Measurements from ENCODE around the gene POC1B.
A peak's percentile ranks its signal among the peaks of the same experiment; 100 is the strongest.

POC1B gene

DNA sequence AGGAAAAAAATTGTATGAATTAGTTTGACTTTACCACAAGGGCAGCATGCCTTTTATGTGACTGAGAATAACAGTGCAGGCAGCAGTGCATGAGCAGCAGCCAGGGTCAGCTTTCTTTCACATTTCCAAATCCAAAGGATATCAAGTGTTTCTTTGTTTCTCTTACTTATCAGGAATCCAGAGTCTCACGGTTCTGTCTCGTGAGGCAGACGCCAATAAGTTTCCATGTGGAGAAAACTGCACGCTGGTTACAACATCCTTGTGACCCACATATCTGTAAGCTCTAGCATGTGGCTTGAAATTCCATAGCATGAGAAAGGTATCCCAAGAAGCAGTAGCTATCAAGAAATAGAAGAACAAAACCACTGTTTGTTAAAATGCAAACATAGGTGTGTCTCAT lies 28.8 kb downstream of the POC1B start:
- Mint-ChIP-seq H3K27ac (no peak overlapping the region), H3K4me3 (no peak overlapping the region), H3K9me3 (no peaks in the 10 kb centered on the region), H3K27me3 (no peaks in the 10 kb centered on the region), H3K4me1 (peaks cover 25 to 40% of the 10 kb centered on the region in 2 donors), H3K36me3 (peaks cover 8 to 36% of the 10 kb centered on the region in 2 donors)
- no peak for DNase-seq
- no peak for ATAC-seq (replicated peaks)

DNA sequence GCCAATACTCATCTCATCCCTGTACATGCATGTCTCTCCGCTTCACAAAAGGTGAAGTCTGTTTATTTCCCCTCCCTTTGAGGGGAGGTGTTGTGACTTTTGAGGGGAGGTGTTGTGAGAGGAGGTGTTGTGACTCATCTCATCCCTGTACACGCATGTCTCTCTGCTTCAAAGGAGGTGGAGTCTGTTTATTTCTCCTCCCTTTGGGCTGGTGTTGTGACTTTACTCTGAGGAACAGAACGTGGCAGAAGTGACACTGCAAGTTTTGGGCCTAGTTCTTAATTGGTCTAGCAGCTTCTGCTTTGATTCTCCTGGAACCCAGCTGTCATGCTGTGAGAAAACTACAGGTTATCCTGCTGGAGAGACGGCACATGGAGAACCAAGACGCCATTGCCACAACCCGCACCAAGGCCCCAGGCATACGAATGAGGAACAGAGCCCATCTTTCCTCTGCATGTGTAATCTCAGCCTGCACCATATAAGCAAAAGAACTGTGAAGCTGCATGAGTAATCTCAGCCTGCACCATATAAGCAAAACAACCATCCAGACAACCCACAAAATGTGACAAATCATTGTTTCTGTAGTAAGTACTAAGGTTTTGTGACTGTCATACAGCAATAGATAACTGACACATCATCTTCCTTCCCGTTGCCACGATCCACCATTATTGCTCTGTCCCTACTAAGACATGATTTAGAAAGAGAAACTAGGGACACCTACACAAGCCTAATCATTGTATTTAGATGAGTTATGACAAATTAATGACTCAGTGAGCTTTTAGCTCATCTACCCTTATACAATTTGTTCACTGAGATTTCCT lies 31.2 kb downstream of the POC1B start:
- ATAC-seq (replicated peaks) = peak; percentile 73 to 77
- peaks cover 11 to 43% of the 10 kb centered on the region in 2 donors for H3K36me3 Mint-ChIP-seq
- H3K9me3 Mint-ChIP-seq = no peaks in the 10 kb centered on the region
- peak overlapping the region; percentile 52 to 58 for H3K4me3 Mint-ChIP-seq
- peak; percentile 11 for DNase-seq
- H3K4me1 Mint-ChIP-seq = peaks cover 25 to 40% of the 10 kb centered on the region in 2 donors
- peak overlapping the region; percentile 82 for H3K27ac Mint-ChIP-seq
- H3K27me3 Mint-ChIP-seq = no peaks in the 10 kb centered on the region

DNA sequence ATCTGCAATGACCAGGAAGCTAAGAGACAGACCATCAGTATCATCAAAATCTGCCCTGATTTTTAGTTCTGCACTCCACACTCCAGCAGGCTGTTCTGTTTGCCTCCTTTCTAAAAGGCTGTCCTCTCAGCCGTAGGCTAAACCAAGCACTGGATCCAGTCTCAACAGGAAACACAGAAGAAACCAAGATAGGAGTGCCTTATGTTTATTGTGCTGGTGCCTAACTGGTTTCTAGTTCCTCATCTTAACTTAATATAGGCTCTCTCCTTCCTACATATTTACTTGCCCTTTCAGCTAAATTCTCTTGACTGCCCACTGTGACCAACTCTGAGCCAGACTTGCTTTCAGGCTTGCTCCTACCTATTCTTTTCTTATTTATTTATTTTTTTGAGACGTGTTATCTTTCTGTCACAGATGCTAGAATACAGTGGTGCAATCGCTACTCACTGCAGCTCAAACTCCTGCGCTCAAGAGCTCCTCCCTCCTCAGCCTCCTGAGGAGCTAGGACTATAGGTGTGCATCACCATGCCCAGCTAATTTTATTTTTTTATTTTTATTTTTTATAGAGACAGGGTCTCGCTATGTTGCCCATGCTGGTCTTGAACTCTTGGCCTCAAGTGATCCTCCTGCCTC lies 32.1 kb downstream of the POC1B start:
- DNase-seq = no peak
- no peaks in the 10 kb centered on the region for H3K27me3 Mint-ChIP-seq
- peak; percentile 65 to 76 for ATAC-seq (replicated peaks)
- H3K4me1 Mint-ChIP-seq = peaks cover 25 to 40% of the 10 kb centered on the region in 2 donors
- H3K27ac Mint-ChIP-seq = no peak overlapping the region
- no peaks in the 10 kb centered on the region for H3K9me3 Mint-ChIP-seq
- H3K4me3 Mint-ChIP-seq = peak overlapping the region in 1 of 2 donors; percentile 53
- peaks cover 11 to 38% of the 10 kb centered on the region in 2 donors for H3K36me3 Mint-ChIP-seq

DNA sequence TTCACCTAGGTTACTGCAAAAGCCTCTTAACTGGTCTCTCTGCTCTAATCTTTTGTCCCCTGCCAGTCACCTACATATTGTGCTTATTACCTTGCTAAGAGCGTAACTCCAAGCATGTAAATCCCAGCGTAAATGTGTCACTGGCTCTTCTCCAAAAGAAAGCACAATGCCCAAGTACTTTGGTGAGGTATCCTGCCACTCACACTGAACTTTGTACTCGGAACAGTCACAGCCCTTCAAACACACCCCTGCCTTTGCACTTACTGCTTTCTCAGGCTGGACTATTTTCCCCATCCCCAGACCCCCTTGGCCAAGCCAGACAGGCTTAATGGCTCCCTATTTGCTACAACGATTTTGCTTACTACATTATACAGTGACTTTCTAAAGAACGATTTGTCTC lies 33.0 kb downstream of the POC1B start:
- H3K36me3 Mint-ChIP-seq = peaks cover 11 to 38% of the 10 kb centered on the region in 2 donors
- H3K4me3 Mint-ChIP-seq = no peak overlapping the region
- no peak for DNase-seq
- peaks cover 25 to 40% of the 10 kb centered on the region in 2 donors for H3K4me1 Mint-ChIP-seq
- H3K27me3 Mint-ChIP-seq = no peaks in the 10 kb centered on the region
- no peak for ATAC-seq (replicated peaks)
- H3K9me3 Mint-ChIP-seq = no peaks in the 10 kb centered on the region
- H3K27ac Mint-ChIP-seq = no peak overlapping the region

DNA sequence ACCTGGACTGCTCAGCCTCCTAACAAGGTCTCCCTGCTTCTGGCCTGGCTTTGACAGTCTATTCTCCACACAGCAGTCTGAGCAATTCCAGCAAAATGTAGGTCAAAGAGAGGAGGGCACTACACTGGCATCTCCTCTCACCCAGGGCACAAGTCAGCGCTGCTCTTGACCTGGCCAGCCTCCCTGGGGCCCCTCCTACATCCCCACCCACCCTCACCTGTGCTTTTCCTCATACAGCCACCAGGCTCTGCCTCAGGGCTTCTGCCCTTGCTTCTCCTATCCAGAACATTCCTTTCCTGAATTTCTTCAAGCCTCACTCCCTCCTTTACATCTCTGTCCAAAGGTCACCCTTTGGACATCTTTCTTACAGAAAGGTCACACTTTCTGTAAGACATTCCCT lies 34.9 kb downstream of the POC1B start:
- Mint-ChIP-seq H3K36me3 (peaks cover 15 to 48% of the 10 kb centered on the region in 2 donors), H3K27me3 (no peaks in the 10 kb centered on the region), H3K4me1 (peaks cover 26 to 41% of the 10 kb centered on the region in 2 donors), H3K9me3 (no peaks in the 10 kb centered on the region), H3K4me3 (no peak overlapping the region), H3K27ac (no peak overlapping the region)
- DNase-seq (no peak), ATAC-seq (replicated peaks) (no peak)

DNA sequence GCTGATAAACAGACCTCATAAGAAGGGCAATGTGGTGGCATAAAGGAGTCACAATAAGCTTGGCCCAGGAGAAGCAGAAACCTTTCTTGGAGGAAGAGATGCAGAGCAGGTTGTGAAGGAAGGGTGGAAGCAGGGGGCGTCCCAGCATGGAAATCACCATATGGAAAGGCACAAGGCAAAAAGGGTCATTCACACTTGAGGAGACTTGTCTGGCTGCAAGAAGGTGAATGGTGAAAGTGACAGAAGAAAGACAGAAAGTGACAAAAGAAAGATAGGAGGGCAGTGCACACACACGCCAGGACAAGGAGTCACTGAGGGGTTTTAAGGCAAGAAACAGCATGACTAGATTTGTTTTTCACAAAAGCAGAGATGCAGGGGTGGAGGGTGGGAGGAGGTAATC lies 39.6 kb downstream of the POC1B start:
- no peak overlapping the region for H3K27ac Mint-ChIP-seq
- peaks cover 3 to 10% of the 10 kb centered on the region in 2 donors for H3K4me1 Mint-ChIP-seq
- ATAC-seq (replicated peaks) (no peak), DNase-seq (no peak)
- no peak overlapping the region for H3K4me3 Mint-ChIP-seq
- H3K9me3 Mint-ChIP-seq = no peaks in the 10 kb centered on the region
- peaks cover 19 to 38% of the 10 kb centered on the region in 2 donors for H3K36me3 Mint-ChIP-seq
- no peaks in the 10 kb centered on the region for H3K27me3 Mint-ChIP-seq

DNA sequence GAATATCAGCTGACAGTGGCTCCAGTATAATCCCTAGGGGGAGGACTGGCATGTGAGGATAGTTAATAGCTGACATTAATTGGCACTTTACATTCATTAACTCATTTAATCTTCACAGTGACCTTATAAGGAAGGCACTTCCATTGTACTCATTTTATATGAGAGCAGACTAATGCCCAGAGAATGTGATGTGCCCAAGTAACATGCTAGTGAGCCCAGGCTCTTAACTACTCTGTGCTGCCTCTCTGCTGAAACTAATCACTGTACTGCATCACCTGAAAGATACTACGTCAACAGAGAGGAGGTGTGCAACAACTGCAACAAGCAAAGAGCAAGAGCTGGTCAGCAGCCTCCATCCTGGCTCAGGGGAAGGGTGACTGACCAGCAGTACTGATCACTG lies 41.4 kb downstream of the POC1B start:
- ATAC-seq (replicated peaks) (no peak), DNase-seq (no peak)
- Mint-ChIP-seq H3K27me3 (no peaks in the 10 kb centered on the region), H3K9me3 (no peaks in the 10 kb centered on the region), H3K36me3 (peaks cover 17 to 31% of the 10 kb centered on the region in 2 donors), H3K27ac (peak overlapping the region; percentile 47), H3K4me1 (peaks cover 3 to 10% of the 10 kb centered on the region in 2 donors), H3K4me3 (no peak overlapping the region)

DNA sequence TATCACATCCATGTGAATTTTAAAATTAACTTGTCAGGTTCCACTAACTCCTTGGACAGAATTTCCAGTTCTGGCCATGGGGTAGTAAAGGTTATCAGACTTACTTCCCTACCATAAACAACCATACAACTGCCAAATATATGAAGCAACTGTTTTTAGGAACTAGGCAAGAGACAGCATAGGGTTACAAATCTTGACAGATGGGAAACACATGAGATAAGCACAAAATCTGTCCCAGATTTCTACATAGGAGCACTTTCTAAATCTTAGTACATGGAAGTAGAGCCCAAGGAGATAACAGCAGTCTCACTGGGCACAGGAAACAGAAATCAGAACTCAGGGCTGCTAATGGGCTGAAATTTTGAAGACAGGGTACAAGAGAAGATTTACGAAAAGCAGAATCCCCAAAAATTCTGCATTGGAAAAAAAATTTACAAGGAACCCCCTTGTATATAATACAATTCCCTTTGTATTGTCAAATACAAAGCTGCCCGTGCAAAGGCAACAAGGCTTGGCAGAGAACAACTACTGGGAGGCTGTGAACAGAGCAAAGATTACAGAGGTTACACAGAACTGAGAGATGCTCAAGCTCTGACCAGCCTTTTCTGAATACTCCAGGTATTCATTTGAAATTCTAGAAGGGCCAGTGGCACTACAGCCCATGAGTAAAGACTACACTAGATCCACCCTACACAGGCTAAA lies 44.5 kb downstream of the POC1B start:
- peaks cover 3 to 8% of the 10 kb centered on the region in 2 donors for H3K4me1 Mint-ChIP-seq
- no peaks in the 10 kb centered on the region for H3K9me3 Mint-ChIP-seq
- H3K27me3 Mint-ChIP-seq = no peaks in the 10 kb centered on the region
- no peak overlapping the region for H3K4me3 Mint-ChIP-seq
- H3K36me3 Mint-ChIP-seq = peaks cover 13 to 24% of the 10 kb centered on the region in 2 donors
- ATAC-seq (replicated peaks) (no peak), DNase-seq (no peak)
- H3K27ac Mint-ChIP-seq = peak overlapping the region; percentile 22

DNA sequence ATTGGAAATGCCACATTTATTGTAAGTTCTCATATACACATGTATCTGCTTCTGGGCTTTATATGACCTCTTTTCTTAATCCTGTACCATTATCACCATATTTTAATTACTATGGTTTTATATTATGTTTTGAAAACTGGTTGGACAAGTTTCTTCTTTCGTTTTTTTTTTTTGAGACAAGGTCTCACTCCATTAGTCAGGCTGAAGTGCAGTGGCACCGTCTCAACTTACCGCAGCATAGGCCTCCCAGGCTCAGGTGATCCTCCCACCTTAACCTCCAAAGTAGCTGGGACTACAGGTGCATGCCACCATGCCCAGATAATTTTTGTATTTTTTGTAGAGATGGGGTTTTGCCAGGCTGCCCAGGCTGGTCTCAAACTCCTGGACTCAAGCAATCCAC lies 45.9 kb downstream of the POC1B start:
- no peak overlapping the region for H3K27ac Mint-ChIP-seq
- peaks cover 0 to 3% of the 10 kb centered on the region in 2 donors for H3K4me1 Mint-ChIP-seq
- no peaks in the 10 kb centered on the region for H3K9me3 Mint-ChIP-seq
- ATAC-seq (replicated peaks) (no peak), DNase-seq (no peak)
- no peaks in the 10 kb centered on the region for H3K27me3 Mint-ChIP-seq
- no peak overlapping the region for H3K4me3 Mint-ChIP-seq
- peaks cover 7 to 17% of the 10 kb centered on the region in 2 donors for H3K36me3 Mint-ChIP-seq

DNA sequence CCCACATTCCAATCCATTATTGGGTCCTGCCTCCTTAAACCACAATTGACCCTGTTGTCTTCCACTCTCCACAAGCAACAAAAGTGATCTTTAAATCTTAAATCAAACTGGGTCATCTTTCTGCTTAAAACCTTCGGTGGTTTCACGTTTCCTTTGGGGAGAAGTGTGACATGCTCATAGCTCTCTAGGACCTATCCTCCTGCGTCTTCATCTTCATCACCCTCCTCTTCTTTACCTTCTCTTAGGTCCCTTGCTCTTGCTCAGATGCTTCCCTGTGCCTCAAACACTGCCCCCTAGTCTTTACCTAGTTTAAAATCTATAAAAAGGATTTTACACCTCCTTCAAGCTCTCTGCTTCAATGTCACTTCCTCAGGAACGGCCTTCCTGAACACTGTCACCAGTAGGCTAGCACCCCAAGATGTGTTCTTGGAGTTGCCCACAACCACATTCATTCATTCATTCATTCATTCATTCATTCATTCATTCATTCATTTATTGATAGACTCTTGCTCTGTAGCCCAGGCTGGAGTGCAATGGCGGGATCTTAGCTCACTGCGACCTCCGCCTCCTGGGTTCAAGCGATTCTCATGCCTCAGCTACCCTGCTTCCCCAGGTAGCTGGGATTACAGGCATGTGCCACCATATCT lies 48.1 kb downstream of the POC1B start:
- ATAC-seq (replicated peaks) = no peak
- H3K4me3 Mint-ChIP-seq = no peak overlapping the region

DNA sequence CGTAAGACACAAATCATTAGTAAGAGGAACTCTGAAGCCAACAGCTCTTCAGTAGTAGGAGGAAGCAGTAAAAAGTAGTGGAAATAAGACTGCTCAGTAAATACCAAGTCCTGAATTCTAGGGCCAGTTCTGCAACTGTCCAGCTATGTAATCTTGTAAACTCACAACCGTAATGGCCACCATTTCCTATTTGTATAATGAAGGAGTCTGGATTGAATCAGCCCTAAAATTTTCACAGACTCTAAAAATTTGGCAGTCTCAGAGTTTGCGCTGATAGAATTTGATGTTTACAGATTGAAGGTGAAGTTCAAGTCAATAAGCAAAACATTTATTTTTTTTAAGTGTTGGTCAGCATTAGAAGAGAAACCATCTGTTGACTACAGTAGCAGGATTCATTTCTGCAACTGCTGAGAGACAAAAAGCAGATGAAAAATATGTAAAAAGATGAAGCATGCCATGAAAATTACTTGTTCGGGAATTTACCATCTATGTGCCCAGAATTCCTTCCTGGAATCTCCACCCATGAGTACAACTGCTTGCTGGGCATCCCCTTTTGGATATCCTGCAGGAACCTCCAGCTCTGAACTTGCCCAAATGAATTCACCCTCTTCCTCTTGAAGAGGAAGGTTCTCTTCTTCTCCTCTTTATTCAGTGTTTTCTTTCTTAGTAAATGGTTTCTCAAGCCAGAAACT lies 48.8 kb downstream of the POC1B start:
- Mint-ChIP-seq H3K27me3 (no peaks in the 10 kb centered on the region), H3K27ac (no peak overlapping the region), H3K4me3 (no peak overlapping the region)

More for the DNA sequence above, 48.1 kb downstream of the POC1B start:
- H3K27ac Mint-ChIP-seq = peak overlapping the region; percentile 51
- no peaks in the 10 kb centered on the region for H3K9me3 Mint-ChIP-seq
- peaks cover 2 to 10% of the 10 kb centered on the region in 2 donors for H3K4me1 Mint-ChIP-seq
- H3K27me3 Mint-ChIP-seq = no peaks in the 10 kb centered on the region
- peaks cover 3 to 10% of the 10 kb centered on the region in 2 donors for H3K36me3 Mint-ChIP-seq
- DNase-seq = no peak

DNA sequence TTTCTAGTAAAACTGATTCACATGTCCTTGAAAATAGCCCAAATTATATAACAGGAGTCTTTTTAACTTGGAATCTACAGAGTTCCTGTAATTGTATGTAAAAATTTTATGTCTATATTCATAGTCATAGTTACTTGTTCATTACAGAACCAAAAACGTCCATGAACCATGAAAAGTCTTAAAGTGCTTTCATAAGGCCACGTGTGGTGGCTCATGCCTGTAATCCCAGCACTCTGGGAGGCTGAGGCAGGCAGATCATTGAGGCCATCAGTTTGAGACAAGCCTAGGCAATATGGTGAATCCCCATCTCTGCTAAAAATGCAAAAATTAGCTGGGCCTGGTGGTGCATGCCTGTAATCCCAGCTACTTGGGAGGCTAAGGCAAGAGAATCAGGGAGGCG lies 49.6 kb downstream of the POC1B start:
- Mint-ChIP-seq H3K4me1 (peaks cover 2 to 10% of the 10 kb centered on the region in 2 donors), H3K27ac (no peak overlapping the region), H3K36me3 (peaks cover 0 to 5% of the 10 kb centered on the region in 2 donors), H3K27me3 (no peaks in the 10 kb centered on the region), H3K4me3 (no peak overlapping the region), H3K9me3 (no peaks in the 10 kb centered on the region)
- DNase-seq (no peak), ATAC-seq (replicated peaks) (no peak)

More for the DNA sequence above, 48.8 kb downstream of the POC1B start:
- no peak for ATAC-seq (replicated peaks)
- peaks cover 2 to 10% of the 10 kb centered on the region in 2 donors for H3K4me1 Mint-ChIP-seq
- H3K9me3 Mint-ChIP-seq = no peaks in the 10 kb centered on the region
- DNase-seq = no peak
- peaks cover 1 to 7% of the 10 kb centered on the region in 2 donors for H3K36me3 Mint-ChIP-seq

DNA sequence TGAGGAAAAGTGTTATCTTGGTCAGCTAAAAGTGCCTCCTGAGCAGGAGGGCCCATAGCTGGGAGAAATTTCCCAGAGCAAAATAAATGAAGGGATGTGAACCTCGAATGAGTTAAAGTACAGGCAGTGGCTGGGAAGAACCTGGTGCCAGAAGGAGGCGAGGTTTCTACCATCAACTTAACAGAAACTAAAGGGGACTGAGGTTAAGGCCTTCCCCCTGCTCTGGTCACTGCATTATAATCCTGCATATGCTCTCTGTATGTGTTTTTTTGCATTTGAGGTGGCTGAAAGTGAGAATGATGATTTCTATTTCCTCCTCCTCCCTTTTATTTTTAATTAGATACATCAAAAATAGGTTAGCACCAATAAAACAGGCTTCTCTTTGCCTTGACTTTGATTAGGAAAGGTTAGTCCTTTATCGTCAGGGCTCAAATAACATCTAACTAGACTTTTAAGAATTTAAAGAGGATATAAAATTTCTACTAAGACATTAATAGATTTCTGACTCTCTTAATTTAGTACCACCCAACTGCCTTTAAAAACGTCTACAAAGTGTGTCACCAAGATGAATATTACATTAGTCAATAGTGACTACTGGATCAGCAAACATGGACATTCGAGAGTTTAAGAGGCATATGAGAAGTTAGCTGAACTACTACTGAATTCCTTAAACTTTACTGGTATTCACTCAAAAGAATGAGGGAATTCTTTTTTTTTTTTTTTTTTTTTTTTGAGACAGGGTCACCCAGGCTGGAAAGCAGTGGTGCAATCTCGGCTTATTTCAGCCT lies 50.5 kb downstream of the POC1B start:
- Mint-ChIP-seq H3K27me3 (no peaks in the 10 kb centered on the region), H3K27ac (no peak overlapping the region), H3K36me3 (peaks cover 0 to 5% of the 10 kb centered on the region in 2 donors), H3K4me1 (peaks cover 2 to 10% of the 10 kb centered on the region in 2 donors), H3K9me3 (no peaks in the 10 kb centered on the region), H3K4me3 (no peak overlapping the region)
- ATAC-seq (replicated peaks) = no peak
- no peak for DNase-seq

Data from stimulated activated naive B cell treated with anti-CD40 and anti-IgM and Interleukin-4, amounts not matched to agents 10 μg/mL and 1 μg/mL and 100 μg/mL, for 72 hours (primary cell).